ENCODE data around the gene MYO18B.

Gene MYO18B, protein sequence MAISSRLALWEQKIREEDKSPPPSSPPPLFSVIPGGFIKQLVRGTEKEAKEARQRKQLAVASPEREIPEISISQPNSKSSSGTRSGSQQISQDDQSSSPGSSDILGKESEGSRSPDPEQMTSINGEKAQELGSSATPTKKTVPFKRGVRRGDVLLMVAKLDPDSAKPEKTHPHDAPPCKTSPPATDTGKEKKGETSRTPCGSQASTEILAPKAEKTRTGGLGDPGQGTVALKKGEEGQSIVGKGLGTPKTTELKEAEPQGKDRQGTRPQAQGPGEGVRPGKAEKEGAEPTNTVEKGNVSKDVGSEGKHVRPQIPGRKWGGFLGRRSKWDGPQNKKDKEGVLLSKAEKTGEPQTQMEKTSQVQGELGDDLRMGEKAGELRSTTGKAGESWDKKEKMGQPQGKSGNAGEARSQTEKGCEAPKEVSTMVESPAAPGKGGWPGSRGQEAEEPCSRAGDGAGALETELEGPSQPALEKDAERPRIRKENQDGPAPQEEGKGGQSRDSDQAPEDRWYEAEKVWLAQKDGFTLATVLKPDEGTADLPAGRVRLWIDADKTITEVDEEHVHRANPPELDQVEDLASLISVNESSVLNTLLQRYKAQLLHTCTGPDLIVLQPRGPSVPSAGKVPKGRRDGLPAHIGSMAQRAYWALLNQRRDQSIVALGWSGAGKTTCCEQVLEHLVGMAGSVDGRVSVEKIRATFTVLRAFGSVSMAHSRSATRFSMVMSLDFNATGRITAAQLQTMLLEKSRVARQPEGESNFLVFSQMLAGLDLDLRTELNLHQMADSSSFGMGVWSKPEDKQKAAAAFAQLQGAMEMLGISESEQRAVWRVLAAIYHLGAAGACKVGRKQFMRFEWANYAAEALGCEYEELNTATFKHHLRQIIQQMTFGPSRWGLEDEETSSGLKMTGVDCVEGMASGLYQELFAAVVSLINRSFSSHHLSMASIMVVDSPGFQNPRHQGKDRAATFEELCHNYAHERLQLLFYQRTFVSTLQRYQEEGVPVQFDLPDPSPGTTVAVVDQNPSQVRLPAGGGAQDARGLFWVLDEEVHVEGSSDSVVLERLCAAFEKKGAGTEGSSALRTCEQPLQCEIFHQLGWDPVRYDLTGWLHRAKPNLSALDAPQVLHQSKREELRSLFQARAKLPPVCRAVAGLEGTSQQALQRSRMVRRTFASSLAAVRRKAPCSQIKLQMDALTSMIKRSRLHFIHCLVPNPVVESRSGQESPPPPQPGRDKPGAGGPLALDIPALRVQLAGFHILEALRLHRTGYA (N-terminal part only)

DNA sequence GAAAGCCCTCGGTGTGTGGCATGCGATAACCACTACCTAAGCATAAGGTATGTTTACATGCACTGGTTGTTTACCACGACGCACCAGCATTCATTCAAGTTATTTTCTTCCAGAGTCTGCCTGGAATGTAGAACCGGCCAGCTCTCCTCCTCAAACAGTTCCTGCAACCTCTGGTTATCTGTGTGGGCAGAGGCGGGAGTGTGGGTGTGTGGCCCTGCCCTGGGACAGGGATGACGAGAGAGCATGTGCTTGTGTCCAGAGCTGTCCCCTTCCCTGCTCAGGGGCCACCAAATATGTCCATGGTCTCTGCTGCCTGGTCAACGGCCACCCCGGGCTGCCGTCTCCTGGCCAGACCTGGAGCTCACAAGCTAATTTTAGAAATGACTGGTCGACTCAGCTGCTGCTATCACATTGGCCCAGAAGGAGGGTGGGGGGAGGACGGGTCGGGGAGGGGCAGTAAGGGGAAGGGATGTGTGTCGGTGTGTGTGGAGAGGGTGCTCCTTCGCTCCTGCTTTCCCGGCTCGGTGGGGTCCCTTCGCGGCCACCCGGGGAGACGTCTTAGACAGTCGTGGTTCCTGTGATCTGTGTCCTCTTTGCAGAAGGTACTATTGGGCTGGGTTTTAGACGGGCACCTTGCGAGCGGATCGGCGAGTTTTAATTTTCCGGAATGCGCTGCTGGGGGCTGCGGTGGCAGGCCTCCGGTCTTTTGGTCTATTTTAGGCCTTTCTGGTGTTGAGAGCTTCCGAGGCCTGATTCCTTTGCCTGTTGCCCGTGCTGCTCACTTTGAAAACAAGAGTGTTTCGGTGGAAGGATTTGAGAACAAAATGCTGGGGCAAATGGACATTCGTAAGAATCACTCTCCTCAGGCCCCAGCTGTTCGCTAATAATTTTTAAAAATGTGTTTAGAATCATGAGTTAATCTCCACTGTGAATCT is at the start of gene MYO18B:
MYO18B (plus strand) TSS at position 497 of the 935 bp plus-strand sequence. CDS start 18,905 bp downstream, outside the sequence.
- H3K4me3 ChIP-seq (replicated peaks in 1 of 2; ENCODE audit: low read depth in 2 of 2, low read length in 2 of 2), result peak within 1 kb of the TSS in 1 of 2 donors; percentile 17

DNA sequence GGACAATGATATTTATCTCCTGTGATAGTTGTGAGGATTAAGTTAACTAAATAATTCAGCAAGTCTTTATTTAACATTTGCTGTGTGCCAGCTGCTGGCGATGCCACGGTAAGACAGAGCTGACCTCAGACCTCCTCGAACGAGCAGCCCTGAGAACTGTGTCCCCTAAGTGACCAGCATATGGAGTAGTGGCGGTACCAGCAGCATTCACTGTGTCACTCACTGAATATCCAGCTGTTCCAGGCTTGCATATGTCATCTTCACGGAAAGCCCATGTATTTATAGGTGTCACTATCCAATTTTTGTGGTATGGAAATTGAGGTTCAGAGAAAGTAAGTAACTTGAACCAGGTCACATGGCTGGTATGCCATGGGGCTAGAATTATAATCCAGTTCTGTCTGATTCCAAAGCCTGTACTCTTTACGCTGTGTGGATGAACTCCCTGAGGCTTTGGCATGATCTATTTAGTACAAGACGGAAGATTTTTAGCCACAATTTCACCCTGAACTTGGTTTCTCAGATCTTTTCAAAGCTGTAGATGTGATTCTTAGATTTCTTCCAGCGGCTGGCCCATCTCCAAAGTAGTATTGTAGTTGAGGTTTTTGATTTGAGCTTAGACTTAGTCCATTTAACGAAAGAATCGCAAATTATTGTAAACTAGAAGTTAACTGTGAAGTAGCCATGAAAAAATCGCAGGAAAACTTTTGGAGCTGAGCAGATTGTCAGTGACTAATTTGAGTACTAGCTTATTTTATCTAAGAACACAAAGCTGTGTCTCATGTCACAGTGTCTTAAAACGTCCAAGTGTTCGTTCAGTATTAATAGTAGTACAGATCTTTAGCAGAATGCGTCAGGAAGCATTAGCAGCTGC is 49.4 kb upstream of the MYO18B start:
- TF ChIP-seq, protein P1, sequence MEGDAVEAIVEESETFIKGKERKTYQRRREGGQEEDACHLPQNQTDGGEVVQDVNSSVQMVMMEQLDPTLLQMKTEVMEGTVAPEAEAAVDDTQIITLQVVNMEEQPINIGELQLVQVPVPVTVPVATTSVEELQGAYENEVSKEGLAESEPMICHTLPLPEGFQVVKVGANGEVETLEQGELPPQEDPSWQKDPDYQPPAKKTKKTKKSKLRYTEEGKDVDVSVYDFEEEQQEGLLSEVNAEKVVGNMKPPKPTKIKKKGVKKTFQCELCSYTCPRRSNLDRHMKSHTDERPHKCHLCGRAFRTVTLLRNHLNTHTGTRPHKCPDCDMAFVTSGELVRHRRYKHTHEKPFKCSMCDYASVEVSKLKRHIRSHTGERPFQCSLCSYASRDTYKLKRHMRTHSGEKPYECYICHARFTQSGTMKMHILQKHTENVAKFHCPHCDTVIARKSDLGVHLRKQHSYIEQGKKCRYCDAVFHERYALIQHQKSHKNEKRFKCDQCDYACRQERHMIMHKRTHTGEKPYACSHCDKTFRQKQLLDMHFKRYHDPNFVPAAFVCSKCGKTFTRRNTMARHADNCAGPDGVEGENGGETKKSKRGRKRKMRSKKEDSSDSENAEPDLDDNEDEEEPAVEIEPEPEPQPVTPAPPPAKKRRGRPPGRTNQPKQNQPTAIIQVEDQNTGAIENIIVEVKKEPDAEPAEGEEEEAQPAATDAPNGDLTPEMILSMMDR (IDR thresholded peaks at IDR 0.05; ENCODE audit: low read depth, low read length), result no peak
- DNase-seq (ENCODE audit: low read depth in 2 of 2), result no peak
- no peak overlapping the region for H3K4me3 ChIP-seq (replicated peaks in 1 of 2; ENCODE audit: low read depth in 2 of 2, low read length in 2 of 2)

More for the DNA sequence above, at the start of gene MYO18B:
- TF ChIP-seq, protein P1 (IDR thresholded peaks at IDR 0.05; ENCODE audit: low read depth, low read length), result no peak
- peak in 1 of 2 donors; percentile 51 for DNase-seq (ENCODE audit: low read depth in 2 of 2)

GRCh38 chr22:25693268-25693565 is 48.8 kb upstream of the MYO18B start:
- TF ChIP-seq, protein P1 (IDR thresholded peaks at IDR 0.05; ENCODE audit: low read depth, low read length), result no peak
- no peak for DNase-seq (ENCODE audit: low read depth in 2 of 2)
- H3K4me3 ChIP-seq (replicated peaks in 1 of 2; ENCODE audit: low read depth in 2 of 2, low read length in 2 of 2), result no peak overlapping the region

- TF ChIP-seq, protein P1 (IDR thresholded peaks at IDR 0.05; ENCODE audit: low read depth, low read length), result no peak
- no peak overlapping the region for H3K4me3 ChIP-seq (replicated peaks in 1 of 2; ENCODE audit: low read depth in 2 of 2, low read length in 2 of 2)
- no peak for DNase-seq (ENCODE audit: low read depth in 2 of 2)
Observed at GRCh38 chr22:25694196-25694907, 47.6 kb upstream of the MYO18B start.

- TF ChIP-seq, protein P1 (IDR thresholded peaks at IDR 0.05; ENCODE audit: low read depth, low read length), result no peak
- H3K4me3 ChIP-seq (replicated peaks in 1 of 2; ENCODE audit: low read depth in 2 of 2, low read length in 2 of 2), result no peak overlapping the region
- DNase-seq (ENCODE audit: low read depth in 2 of 2), result no peak
Observed at GRCh38 chr22:25695146-25695545, 46.8 kb upstream of the MYO18B start.

Measured in cardiac fibroblast (primary cell).